HG02623 (cell line): ENCODE measurements around the gene ARID4B.

Experiments used
- ATAC-seq: cut with Tn5 transposase; IDR thresholded peaks from one replicate; pipeline ENCODE4 v1.9.1; 2021; ENCODE audit warnings: moderate library complexity; ENCODE audit not compliant: unreplicated experiment

ARID4B gene

GRCh38 chr1:235130766-235131270 lies 197.2 kb downstream of the ARID4B start:
- no peak for ATAC-seq

DNA sequence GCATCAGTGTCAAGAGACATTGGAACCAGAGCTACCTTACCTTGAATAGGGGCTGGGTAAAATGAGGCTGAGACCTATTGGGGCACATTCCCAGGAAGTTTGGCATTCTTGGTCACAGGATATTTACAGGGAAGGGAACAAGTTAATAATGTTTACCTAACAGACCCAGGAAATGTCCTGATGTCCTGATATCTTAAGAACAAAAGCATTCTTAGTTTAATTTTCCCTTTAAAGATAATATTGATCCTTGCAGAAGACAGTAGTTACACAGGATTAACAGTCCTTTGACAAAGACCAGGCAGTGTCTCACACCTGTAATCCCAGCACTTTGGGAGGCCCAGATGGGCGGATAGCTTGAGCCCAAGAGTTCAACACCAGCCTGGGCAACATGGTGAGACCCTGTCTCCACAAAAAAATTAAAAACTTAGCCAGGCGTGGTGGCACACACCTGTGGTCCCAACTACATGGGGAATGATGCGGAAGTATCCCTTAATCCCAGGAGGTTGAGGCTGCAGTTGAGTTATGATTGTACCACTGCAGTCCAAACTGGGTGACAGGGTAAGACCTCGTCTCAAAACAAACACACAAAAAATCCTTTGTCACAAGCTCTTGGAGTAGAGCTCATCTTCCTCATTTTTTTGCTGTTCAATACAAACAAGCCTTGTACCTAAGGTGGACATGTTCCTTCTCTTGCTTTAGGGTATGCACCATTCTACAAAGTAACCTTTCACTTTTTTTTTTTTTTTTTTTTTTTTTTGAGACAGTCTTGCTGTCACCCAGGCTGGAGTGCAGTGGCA lies 198.0 kb downstream of the ARID4B start:
- no peak for ATAC-seq

DNA sequence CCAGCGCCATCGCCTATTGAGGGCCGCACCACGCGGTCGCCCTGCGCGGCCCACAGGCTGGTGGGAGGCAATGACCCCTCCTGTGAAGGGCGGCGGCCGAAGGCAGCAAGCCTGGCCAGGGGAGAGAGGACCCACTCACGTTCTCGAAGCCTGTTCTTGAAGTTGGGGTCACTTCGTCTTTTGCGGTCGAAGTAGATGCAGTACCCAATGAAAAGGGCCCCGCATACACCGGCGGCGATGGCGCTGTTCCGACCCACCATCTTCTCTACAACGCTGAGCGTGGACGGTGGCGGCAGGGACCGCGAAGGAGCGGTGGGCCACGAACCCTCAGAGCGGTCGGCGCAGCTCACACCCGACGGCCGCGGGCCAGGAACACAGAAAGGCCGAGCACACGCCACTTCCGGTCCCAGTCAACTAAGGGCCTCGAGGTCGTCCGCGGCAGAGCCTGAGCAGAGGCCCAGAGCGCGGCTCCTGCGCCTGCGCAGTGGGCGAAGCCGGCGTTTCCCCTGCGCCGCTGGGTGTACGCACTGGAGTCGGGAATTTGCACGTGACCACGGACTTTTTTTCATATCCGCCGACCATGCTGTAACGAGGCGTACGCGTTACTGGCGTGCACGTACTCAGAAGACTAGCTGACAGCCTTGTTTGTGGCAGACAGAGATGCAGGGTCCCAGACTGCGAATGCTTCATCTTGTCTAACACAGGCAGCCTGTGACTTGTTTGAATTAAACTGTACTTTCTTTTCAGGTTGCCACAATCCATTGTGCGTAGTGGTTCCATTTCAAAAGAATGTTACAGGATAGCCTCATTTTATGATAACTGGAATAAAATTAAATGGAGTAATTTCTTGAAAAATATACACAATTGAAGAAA lies 199.3 kb downstream of the ARID4B start, which contains the start of gene TOMM20:
Gene TOMM20 (minus strand): TSS at position 382 of the 873 bp plus-strand sequence. CDS start 122 bp downstream, at position 260.
- peak; percentile 93 for ATAC-seq

DNA sequence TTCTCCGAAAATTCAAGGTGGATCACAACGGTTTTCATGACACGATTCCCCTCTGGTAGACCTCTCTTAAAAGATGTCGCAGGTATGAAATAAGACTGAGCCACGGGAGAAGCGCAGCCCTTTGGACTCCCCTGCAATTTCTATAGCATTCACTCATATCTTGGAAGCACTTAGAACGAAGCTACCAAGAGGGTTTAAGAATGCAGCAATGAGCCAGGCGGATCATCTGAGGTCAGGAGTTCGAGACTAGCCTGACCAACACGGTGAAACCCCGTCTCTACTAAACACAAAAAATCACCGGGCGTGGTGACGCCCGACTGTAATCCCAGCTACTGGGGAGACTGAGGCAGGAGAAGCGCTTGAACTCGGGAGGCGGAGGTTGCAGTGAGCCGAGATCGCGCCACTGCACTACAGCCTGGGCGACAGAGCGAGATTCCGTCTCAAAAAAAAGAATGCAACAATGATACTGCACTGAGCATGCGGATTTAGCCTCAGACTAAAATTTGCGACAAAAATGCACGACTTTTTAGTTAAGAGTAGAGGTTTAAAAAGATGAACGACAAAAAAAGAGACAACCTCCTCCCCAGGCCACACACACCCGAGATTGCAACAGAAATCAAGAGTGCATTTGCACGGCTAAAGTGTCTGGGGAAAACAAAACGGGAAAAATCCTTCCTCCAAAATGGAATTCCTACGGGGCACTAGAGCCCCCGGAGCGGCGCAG lies 200.1 kb downstream of the ARID4B start:
- ATAC-seq: no peak

GRCh38 chr1:235127203-235127602 lies 200.8 kb downstream of the ARID4B start:
- no peak for ATAC-seq

- ATAC-seq: no peak
These were observed 203.3 kb downstream of the ARID4B start for GRCh38 chr1:235124665-235125064.

GRCh38 chr1:235124111-235124510 lies 203.9 kb downstream of the ARID4B start:
- ATAC-seq: no peak

DNA sequence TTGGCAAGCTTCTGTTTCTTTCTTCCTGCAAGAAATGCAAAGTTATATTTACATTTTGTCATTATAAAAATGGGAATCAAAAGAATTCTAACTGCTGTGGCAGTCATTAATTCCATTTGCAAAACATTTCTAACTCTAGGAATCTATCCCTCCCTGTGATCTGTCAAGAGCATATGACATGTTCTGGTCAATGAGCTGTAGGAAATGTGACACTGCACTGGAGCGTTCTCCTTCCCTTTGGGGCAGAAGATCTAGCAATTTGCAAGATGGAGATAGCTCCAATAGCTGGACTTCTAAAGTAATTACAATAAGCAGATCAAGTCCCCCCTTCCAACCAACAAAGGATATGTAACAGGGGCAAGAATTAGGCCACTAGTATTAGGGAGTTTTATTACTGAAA lies 205.6 kb downstream of the ARID4B start:
- ATAC-seq: no peak
